HepG2 (cell line): ENCODE results near the gene AGAP3. TPM values are rescaled to one million over a fixed set of nuclear protein-coding genes. Genes with fewer than 3 reads are reported as not detected.

Source experiments
- ARNT ChIP-seq: fragments of 450-650 bp; IDR thresholded peaks from 2 replicates; pipeline ENCODE4 v1.6.1; 2017
- EP300 ChIP-seq, 3 experiments: sonication (generic) in 1 of 3; formaldehyde crosslinking in 1 of 3; IDR thresholded peaks; 2 replicates each; pipeline versions ENCODE4 v1.5.1 to v1.6.1; 2011 to 2020; ENCODE audit warnings: low read depth in 2 of 3, low read length in 2 of 3, borderline replicate concordance in 1 of 3, improper control_type of control experiment in 1 of 3, mild to moderate bottlenecking in 1 of 3, missing genetic modification reagents in 1 of 3, moderate library complexity in 1 of 3
- NFIB ChIP-seq: sonication (generic); formaldehyde crosslinking; IDR thresholded peaks from 2 replicates; pipeline ENCODE4 v1.9.0; 2021; ENCODE audit warnings: missing genetic modification reagents, mild to moderate bottlenecking, borderline replicate concordance
- NKX3-1 ChIP-seq: sonication (generic); formaldehyde crosslinking; IDR thresholded peaks from 2 replicates; pipeline ENCODE4 v1.5.0; 2020; ENCODE audit warnings: missing genetic modification reagents
- PBX2 ChIP-seq: IDR thresholded peaks from 2 replicates; pipeline ENCODE4 v1.6.1; 2016; ENCODE audit warnings: control low read depth
- PPARG ChIP-seq: conservative IDR thresholded peaks from 2 replicates; pipeline ENCODE4 v1.6.1; 2016; ENCODE audit warnings: missing biosample characterization, missing genetic modification reagents
- SALL2 ChIP-seq: sonication (generic); formaldehyde crosslinking; IDR thresholded peaks from 2 replicates; pipeline ENCODE4 v1.8.1; 2023; ENCODE audit warnings: mild to moderate bottlenecking, missing genetic modification reagents, inconsistent platforms
- SIX4 ChIP-seq: sonication (generic); formaldehyde crosslinking; IDR thresholded peaks from 2 replicates; pipeline ENCODE4 v1.4.0; 2020; ENCODE audit warnings: missing genetic modification reagents
- SMAD3 ChIP-seq: sonication (generic); formaldehyde crosslinking; IDR thresholded peaks from 2 replicates; pipeline ENCODE4 v1.4.0; 2020; ENCODE audit warnings: missing genetic modification reagents
- SMARCE1 ChIP-seq: fragments of 450-650 bp; IDR thresholded peaks from 2 replicates; pipeline ENCODE4 v1.6.1; 2017; ENCODE audit warnings: borderline replicate concordance
- UBTF ChIP-seq: sonication (generic); formaldehyde crosslinking; IDR thresholded peaks from 2 replicates; pipeline ENCODE4 v1.4.0; 2020; ENCODE audit warnings: mild to moderate bottlenecking, missing genetic modification reagents
- ZBTB20 ChIP-seq: sonication (generic); formaldehyde crosslinking; IDR thresholded peaks from 2 replicates; pipeline ENCODE4 v1.8.1; 2023; ENCODE audit warnings: missing genetic modification reagents, low read depth, mild to moderate bottlenecking, borderline replicate concordance
- ZFP41 ChIP-seq: sonication (generic); formaldehyde crosslinking; IDR thresholded peaks from 2 replicates; pipeline ENCODE4 v1.4.0; 2020; ENCODE audit warnings: mild to moderate bottlenecking, missing genetic modification reagents, borderline replicate concordance
- ZNF20 ChIP-seq: sonication (generic); formaldehyde crosslinking; IDR thresholded peaks from 2 replicates; pipeline ENCODE4 v1.4.0; 2020; ENCODE audit warnings: mild to moderate bottlenecking, moderate library complexity, missing genetic modification reagents
- ZNF225 ChIP-seq: sonication (generic); formaldehyde crosslinking; IDR thresholded peaks from 2 replicates; pipeline ENCODE4 v1.4.0; 2020; ENCODE audit warnings: mild to moderate bottlenecking, missing genetic modification reagents
- ZNF251 ChIP-seq: sonication (generic); formaldehyde crosslinking; IDR thresholded peaks from 2 replicates; pipeline ENCODE4 v1.9.0; 2021; ENCODE audit warnings: mild to moderate bottlenecking, missing genetic modification reagents
- ZNF652 ChIP-seq: IDR thresholded peaks from 2 replicates; pipeline ENCODE4 v1.6.1; 2016; ENCODE audit warnings: low read depth, borderline replicate concordance
- ZNF674 ChIP-seq: sonication (generic); formaldehyde crosslinking; IDR thresholded peaks from 2 replicates; pipeline ENCODE4 v1.5.0; 2020; ENCODE audit warnings: low read depth, mild to moderate bottlenecking, missing genetic modification reagents
- ZNF746 ChIP-seq: sonication (generic); formaldehyde crosslinking; IDR thresholded peaks from 2 replicates; pipeline ENCODE4 v1.8.0; 2022; ENCODE audit warnings: mild to moderate bottlenecking, missing genetic modification reagents
- ZNF782 ChIP-seq: sonication (generic); formaldehyde crosslinking; IDR thresholded peaks from 2 replicates; pipeline ENCODE4 v1.4.0; 2020; ENCODE audit warnings: missing genetic modification reagents, mild to moderate bottlenecking, borderline replicate concordance
- ZSCAN21 ChIP-seq: sonication (generic); formaldehyde crosslinking; IDR thresholded peaks from 2 replicates; pipeline ENCODE4 v1.8.0; 2022; ENCODE audit warnings: mild to moderate bottlenecking, missing genetic modification reagents, moderate library complexity, borderline replicate concordance
- polyA plus RNA-seq, 8 experiments: library from polyadenylated mRNA; depleted of rRNA in 3 of 8; stranded (reverse) in 7 of 8; unstranded in 1 of 8; fragments of >200 nt; fragmentation: Illumina TruSeq in 4 of 8; extraction: Trizol in 4 of 8; gene quantifications; 2 replicates each; pipeline versions ENCODE4 v1.2.1 to v1.2.3, GENCODE V29; 2011 to 2016; ENCODE audit warnings: low read depth in 4 of 8, missing spikeins in 1 of 8, mixed read lengths in 1 of 8; ENCODE audit not compliant: insufficient read depth in 1 of 8
- total RNA-seq, 5 experiments: library from RNA; depleted of rRNA; stranded (reverse); fragments of >200 nt; fragmentation: Illumina TruSeq; extraction: Trizol; gene quantifications; 2 replicates each; pipeline ENCODE4 v1.2.3, GENCODE V29; 2016; ENCODE audit warnings: low read depth in 1 of 5
- TF ChIP-seq, protein P1 (sequence below): sonication (generic); formaldehyde crosslinking; IDR thresholded peaks from 2 replicates; pipeline ENCODE4 v1.4.0; 2020; ENCODE audit warnings: missing genetic modification reagents
- TF ChIP-seq, protein P2 (sequence below): IDR thresholded peaks from 2 replicates; pipeline ENCODE4 v1.6.1; 2016; ENCODE audit warnings: missing genetic modification reagents, missing compliant biosample characterization

The AGAP3 gene
- total and polyA plus RNA-seq, 2 of the 13 experiments (the other 11 are each of a cell fraction or from before 2014, with no cell fraction given) = 31.3 to 61.4 TPM

DNA sequence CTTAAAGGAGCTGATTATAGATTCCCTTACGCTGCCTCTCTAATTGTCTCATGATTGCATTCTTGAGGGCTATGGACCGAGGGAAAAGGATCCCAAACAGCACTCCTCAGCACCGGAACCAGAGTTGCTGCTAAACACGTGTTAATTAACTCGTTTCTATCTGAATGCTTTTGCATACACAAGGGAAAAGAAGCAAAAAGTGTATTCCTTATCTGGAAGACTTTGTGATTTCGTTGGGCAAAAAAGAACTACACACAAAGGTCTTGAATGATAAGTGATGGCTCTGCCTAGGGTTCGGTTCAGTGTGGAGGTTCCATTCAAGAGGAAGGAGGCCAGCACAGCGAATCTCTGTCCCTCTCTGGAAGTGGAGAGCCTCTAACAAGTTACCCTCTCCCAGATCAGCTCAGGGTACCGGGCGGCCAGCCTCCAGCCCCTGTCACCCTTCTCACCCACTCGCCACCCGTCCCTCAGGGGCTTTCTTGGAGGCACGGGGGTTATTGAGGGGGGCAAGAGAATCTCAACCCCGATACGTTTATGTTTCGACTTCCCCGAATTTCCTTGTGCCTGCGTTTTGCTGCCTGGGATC lies 27.4 kb upstream of the AGAP3 start (continued):
- no peak for TF ChIP-seq PBX2 (CRISPR knock-in tag)
- no peak for TF ChIP-seq SMAD3 (CRISPR knock-in tag)
- TF ChIP-seq, protein P1, sequence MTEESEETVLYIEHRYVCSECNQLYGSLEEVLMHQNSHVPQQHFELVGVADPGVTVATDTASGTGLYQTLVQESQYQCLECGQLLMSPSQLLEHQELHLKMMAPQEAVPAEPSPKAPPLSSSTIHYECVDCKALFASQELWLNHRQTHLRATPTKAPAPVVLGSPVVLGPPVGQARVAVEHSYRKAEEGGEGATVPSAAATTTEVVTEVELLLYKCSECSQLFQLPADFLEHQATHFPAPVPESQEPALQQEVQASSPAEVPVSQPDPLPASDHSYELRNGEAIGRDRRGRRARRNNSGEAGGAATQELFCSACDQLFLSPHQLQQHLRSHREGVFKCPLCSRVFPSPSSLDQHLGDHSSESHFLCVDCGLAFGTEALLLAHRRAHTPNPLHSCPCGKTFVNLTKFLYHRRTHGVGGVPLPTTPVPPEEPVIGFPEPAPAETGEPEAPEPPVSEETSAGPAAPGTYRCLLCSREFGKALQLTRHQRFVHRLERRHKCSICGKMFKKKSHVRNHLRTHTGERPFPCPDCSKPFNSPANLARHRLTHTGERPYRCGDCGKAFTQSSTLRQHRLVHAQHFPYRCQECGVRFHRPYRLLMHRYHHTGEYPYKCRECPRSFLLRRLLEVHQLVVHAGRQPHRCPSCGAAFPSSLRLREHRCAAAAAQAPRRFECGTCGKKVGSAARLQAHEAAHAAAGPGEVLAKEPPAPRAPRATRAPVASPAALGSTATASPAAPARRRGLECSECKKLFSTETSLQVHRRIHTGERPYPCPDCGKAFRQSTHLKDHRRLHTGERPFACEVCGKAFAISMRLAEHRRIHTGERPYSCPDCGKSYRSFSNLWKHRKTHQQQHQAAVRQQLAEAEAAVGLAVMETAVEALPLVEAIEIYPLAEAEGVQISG (CRISPR knock-in tag) = no peak
- TF ChIP-seq ZNF225 = no peak
- no peak for TF ChIP-seq ZFP41 (CRISPR knock-in tag)
- TF ChIP-seq ARNT = no peak
- no peak for TF ChIP-seq PPARG
- peak; percentile 83; the same call in 1 of the 2 replicates for TF ChIP-seq ZNF652 (CRISPR knock-in tag)
- TF ChIP-seq ZBTB20 (CRISPR knock-in tag) = 0 out of 2 replicates have a peak, but pooled peaks have one; percentile 5
- no peak for TF ChIP-seq SIX4 (CRISPR knock-in tag)
- no peak for TF ChIP-seq NFIB (CRISPR knock-in tag)
- no peak for TF ChIP-seq ZNF674 (CRISPR knock-in tag)
- TF ChIP-seq EP300 (IDR thresholded peaks at IDR 0.05; ENCODE audit: low read depth in 2 of 2, low read length in 2 of 2) = no peak
- TF ChIP-seq EP300 (CRISPR knock-in tag; IDR thresholded peaks at IDR 0.05; ENCODE audit: borderline replicate concordance) = no peak
- TF ChIP-seq SALL2 (CRISPR knock-in tag) = no peak
- TF ChIP-seq ZNF782 = no peak
- TF ChIP-seq, protein P2, sequence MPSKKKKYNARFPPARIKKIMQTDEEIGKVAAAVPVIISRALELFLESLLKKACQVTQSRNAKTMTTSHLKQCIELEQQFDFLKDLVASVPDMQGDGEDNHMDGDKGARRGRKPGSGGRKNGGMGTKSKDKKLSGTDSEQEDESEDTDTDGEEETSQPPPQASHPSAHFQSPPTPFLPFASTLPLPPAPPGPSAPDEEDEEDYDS (CRISPR knock-in tag) = no peak
- no peak for TF ChIP-seq ZNF20 (CRISPR knock-in tag)
- no peak for TF ChIP-seq ZNF746 (CRISPR knock-in tag)
- 0 out of 2 replicates have a peak, but pooled peaks have one; percentile 23 for TF ChIP-seq ZSCAN21 (CRISPR knock-in tag)
- no peak for TF ChIP-seq SMARCE1
- TF ChIP-seq NKX3-1 (CRISPR knock-in tag) = no peak
- TF ChIP-seq ZNF251 = no peak
- TF ChIP-seq UBTF = 0 out of 2 replicates have a peak, but pooled peaks have one; percentile 4
